ENCODE results near the gene RFC4.

RFC4 gene

GRCh38 chr3:186841620-186842019 lies 35.3 kb upstream of the RFC4 start:
- no peaks in the 10 kb centered on the region for H3K27me3 ChIP-seq (ENCODE audit: control insufficient read depth, insufficient read depth, low read length)
- H3K4me1 ChIP-seq (ENCODE audit: control insufficient read depth, insufficient read depth, low read length): no peaks in the 10 kb centered on the region
- no peak overlapping the region for H3K9ac ChIP-seq (ENCODE audit: low read depth, low read length)
- no peaks in the 10 kb centered on the region for H3K36me3 ChIP-seq (ENCODE audit: control insufficient read depth, insufficient read depth, low read length)
- no peaks in the 10 kb centered on the region for H3K9me3 ChIP-seq (ENCODE audit: control insufficient read depth, insufficient read depth, low read length)
- no peak overlapping the region for H3K4me3 ChIP-seq (ENCODE audit: low read depth, low read length)

- no peaks in the 10 kb centered on the region for H3K9me3 ChIP-seq (ENCODE audit: control insufficient read depth, insufficient read depth, low read length)
- H3K27me3 ChIP-seq (ENCODE audit: control insufficient read depth, insufficient read depth, low read length): no peaks in the 10 kb centered on the region
- no peaks in the 10 kb centered on the region for H3K36me3 ChIP-seq (ENCODE audit: control insufficient read depth, insufficient read depth, low read length)
- H3K9ac ChIP-seq (ENCODE audit: low read depth, low read length): no peak overlapping the region
- no peak overlapping the region for H3K4me3 ChIP-seq (ENCODE audit: low read depth, low read length)
- H3K4me1 ChIP-seq (ENCODE audit: control insufficient read depth, insufficient read depth, low read length): no peaks in the 10 kb centered on the region
Measured at GRCh38 chr3:186839874-186840641, 33.8 kb upstream of the RFC4 start.

- H3K9me3 ChIP-seq (ENCODE audit: control insufficient read depth, insufficient read depth, low read length): no peaks in the 10 kb centered on the region
- peaks cover 44% of the 10 kb centered on the region for H3K27me3 ChIP-seq (ENCODE audit: control insufficient read depth, insufficient read depth, low read length)
- no peak overlapping the region for H3K9ac ChIP-seq (ENCODE audit: low read depth, low read length)
- H3K4me1 ChIP-seq (ENCODE audit: control insufficient read depth, insufficient read depth, low read length): no peaks in the 10 kb centered on the region
- no peaks in the 10 kb centered on the region for H3K36me3 ChIP-seq (ENCODE audit: control insufficient read depth, insufficient read depth, low read length)
- no peak overlapping the region for H3K4me3 ChIP-seq (ENCODE audit: low read depth, low read length)
Measured at GRCh38 chr3:186832276-186832675, 26.0 kb upstream of the RFC4 start.

- H3K27me3 ChIP-seq (ENCODE audit: control insufficient read depth, insufficient read depth, low read length): peaks cover 44% of the 10 kb centered on the region
- H3K4me1 ChIP-seq (ENCODE audit: control insufficient read depth, insufficient read depth, low read length): no peaks in the 10 kb centered on the region
- no peaks in the 10 kb centered on the region for H3K9me3 ChIP-seq (ENCODE audit: control insufficient read depth, insufficient read depth, low read length)
- no peak overlapping the region for H3K4me3 ChIP-seq (ENCODE audit: low read depth, low read length)
- H3K9ac ChIP-seq (ENCODE audit: low read depth, low read length): no peak overlapping the region
- H3K36me3 ChIP-seq (ENCODE audit: control insufficient read depth, insufficient read depth, low read length): no peaks in the 10 kb centered on the region
Measured at GRCh38 chr3:186831798-186832197, 25.5 kb upstream of the RFC4 start.

- Histone ChIP-seq H3K27me3 (ENCODE audit: control insufficient read depth, insufficient read depth, low read length) (peaks cover 67% of the 10 kb centered on the region), H3K36me3 (ENCODE audit: control insufficient read depth, insufficient read depth, low read length) (no peaks in the 10 kb centered on the region), H3K4me3 (ENCODE audit: low read depth, low read length) (no peak overlapping the region), H3K9me3 (ENCODE audit: control insufficient read depth, insufficient read depth, low read length) (no peaks in the 10 kb centered on the region), H3K9ac (ENCODE audit: low read depth, low read length) (no peak overlapping the region), H3K4me1 (ENCODE audit: control insufficient read depth, insufficient read depth, low read length) (peaks cover 3% of the 10 kb centered on the region)
Measured at GRCh38 chr3:186828340-186828739, 22.1 kb upstream of the RFC4 start.

- H3K36me3 ChIP-seq (ENCODE audit: control insufficient read depth, insufficient read depth, low read length): no peaks in the 10 kb centered on the region
- H3K27me3 ChIP-seq (ENCODE audit: control insufficient read depth, insufficient read depth, low read length): peaks cover 61% of the 10 kb centered on the region
- H3K4me3 ChIP-seq (ENCODE audit: low read depth, low read length): peak overlapping the region; percentile 62
- peak overlapping the region; percentile 65 for H3K9ac ChIP-seq (ENCODE audit: low read depth, low read length)
- H3K4me1 ChIP-seq (ENCODE audit: control insufficient read depth, insufficient read depth, low read length): peaks cover 3% of the 10 kb centered on the region
- no peaks in the 10 kb centered on the region for H3K9me3 ChIP-seq (ENCODE audit: control insufficient read depth, insufficient read depth, low read length)
Measured at GRCh38 chr3:186826976-186827857, 20.9 kb upstream of the RFC4 start.

GRCh38 chr3:186826410-186826975 lies 20.2 kb upstream of the RFC4 start:
- Histone ChIP-seq H3K27me3 (ENCODE audit: control insufficient read depth, insufficient read depth, low read length) (peaks cover 58% of the 10 kb centered on the region), H3K4me1 (ENCODE audit: control insufficient read depth, insufficient read depth, low read length) (peaks cover 3% of the 10 kb centered on the region), H3K9ac (ENCODE audit: low read depth, low read length) (peak overlapping the region; percentile 12), H3K9me3 (ENCODE audit: control insufficient read depth, insufficient read depth, low read length) (no peaks in the 10 kb centered on the region), H3K36me3 (ENCODE audit: control insufficient read depth, insufficient read depth, low read length) (no peaks in the 10 kb centered on the region), H3K4me3 (ENCODE audit: low read depth, low read length) (peak overlapping the region; percentile 62)

- H3K4me1 ChIP-seq (ENCODE audit: control insufficient read depth, insufficient read depth, low read length): peaks cover 3% of the 10 kb centered on the region
- peak overlapping the region; percentile 62 for H3K4me3 ChIP-seq (ENCODE audit: low read depth, low read length)
- peaks cover 57% of the 10 kb centered on the region for H3K27me3 ChIP-seq (ENCODE audit: control insufficient read depth, insufficient read depth, low read length)
- no peaks in the 10 kb centered on the region for H3K9me3 ChIP-seq (ENCODE audit: control insufficient read depth, insufficient read depth, low read length)
- no peak overlapping the region for H3K9ac ChIP-seq (ENCODE audit: low read depth, low read length)
- no peaks in the 10 kb centered on the region for H3K36me3 ChIP-seq (ENCODE audit: control insufficient read depth, insufficient read depth, low read length)
Measured at GRCh38 chr3:186825872-186826409, 19.7 kb upstream of the RFC4 start.

GRCh38 chr3:186825294-186825821 lies 19.1 kb upstream of the RFC4 start:
- Histone ChIP-seq H3K36me3 (ENCODE audit: control insufficient read depth, insufficient read depth, low read length) (no peaks in the 10 kb centered on the region), H3K9me3 (ENCODE audit: control insufficient read depth, insufficient read depth, low read length) (no peaks in the 10 kb centered on the region), H3K4me1 (ENCODE audit: control insufficient read depth, insufficient read depth, low read length) (peaks cover 3% of the 10 kb centered on the region), H3K9ac (ENCODE audit: low read depth, low read length) (peak overlapping the region; percentile 9), H3K27me3 (ENCODE audit: control insufficient read depth, insufficient read depth, low read length) (peaks cover 51% of the 10 kb centered on the region), H3K4me3 (ENCODE audit: low read depth, low read length) (peak overlapping the region; percentile 62)

- no peaks in the 10 kb centered on the region for H3K36me3 ChIP-seq (ENCODE audit: control insufficient read depth, insufficient read depth, low read length)
- H3K9ac ChIP-seq (ENCODE audit: low read depth, low read length): no peak overlapping the region
- H3K4me1 ChIP-seq (ENCODE audit: control insufficient read depth, insufficient read depth, low read length): peaks cover 3% of the 10 kb centered on the region
- H3K9me3 ChIP-seq (ENCODE audit: control insufficient read depth, insufficient read depth, low read length): no peaks in the 10 kb centered on the region
- H3K4me3 ChIP-seq (ENCODE audit: low read depth, low read length): peak overlapping the region; percentile 62
- peaks cover 43% of the 10 kb centered on the region for H3K27me3 ChIP-seq (ENCODE audit: control insufficient read depth, insufficient read depth, low read length)
Measured at GRCh38 chr3:186824430-186825139, 18.3 kb upstream of the RFC4 start.

- H3K27me3 ChIP-seq (ENCODE audit: control insufficient read depth, insufficient read depth, low read length): peaks cover 32% of the 10 kb centered on the region
- no peak overlapping the region for H3K4me3 ChIP-seq (ENCODE audit: low read depth, low read length)
- no peaks in the 10 kb centered on the region for H3K36me3 ChIP-seq (ENCODE audit: control insufficient read depth, insufficient read depth, low read length)
Measured at GRCh38 chr3:186823386-186823785, 17.1 kb upstream of the RFC4 start.

More at GRCh38 chr3:186823386-186823785, 17.1 kb upstream of the RFC4 start:
- Histone ChIP-seq H3K4me1 (ENCODE audit: control insufficient read depth, insufficient read depth, low read length) (peaks cover 3% of the 10 kb centered on the region), H3K9ac (ENCODE audit: low read depth, low read length) (no peak overlapping the region), H3K9me3 (ENCODE audit: control insufficient read depth, insufficient read depth, low read length) (no peaks in the 10 kb centered on the region)

Measured in iPS-15b (cell line).